ENCODE data around the gene PAH. TPM values are rescaled to one million over a fixed set of nuclear protein-coding genes. Genes with fewer than 3 reads are reported as not detected.

Gene PAH
- total RNA-seq, 1 experiment from 2014 or later, result 5.7 TPM

GRCh38 chr12:102921240-102921639 is 4.2 kb upstream of the PAH start:
- H3K9me3 Mint-ChIP-seq, result no peaks in the 10 kb centered on the region
- H3K27me3 Mint-ChIP-seq (ENCODE audit: low read depth), result no peaks in the 10 kb centered on the region; the same call in 1 of the 2 replicates
- no peak for ATAC-seq
- CTCF ChIA-PET, result no interaction called here
- no peaks in the 10 kb centered on the region for H3K36me3 Mint-ChIP-seq
- no peak for DNase-seq (ENCODE audit: low spot score)
- H3K27ac Mint-ChIP-seq, result no peak overlapping the region
- POLR2A ChIA-PET, result no interaction called here
- H3K4me3 Mint-ChIP-seq, result no peak overlapping the region
- peaks cover 22% of the 10 kb centered on the region for H3K4me1 Mint-ChIP-seq
- no peak for TF ChIP-seq PRRX2 (CRISPR knock-in tag; IDR thresholded peaks at IDR 0.05)
- TF ChIP-seq ATF6 (CRISPR knock-in tag; IDR thresholded peaks at IDR 0.05), result no peak
- no peak for TF ChIP-seq NFE2L1 (CRISPR knock-in tag; IDR thresholded peaks at IDR 0.05)
- no peak for TF ChIP-seq ZNF121 (CRISPR knock-in tag; IDR thresholded peaks at IDR 0.05)
- TF ChIP-seq NR2C2 (CRISPR knock-in tag; IDR thresholded peaks at IDR 0.05), result no peak
- no peak for TF ChIP-seq ATF1 (CRISPR knock-in tag; IDR thresholded peaks at IDR 0.05)
- TF ChIP-seq TEAD4 (CRISPR knock-in tag; IDR thresholded peaks at IDR 0.05), result no peak
- no peak for TF ChIP-seq IRF1 (CRISPR knock-in tag; IDR thresholded peaks at IDR 0.05)
- no peak for TF ChIP-seq SOX15 (CRISPR knock-in tag; IDR thresholded peaks at IDR 0.05)
- TF ChIP-seq ZSCAN18 (CRISPR knock-in tag; IDR thresholded peaks at IDR 0.05), result no peak
- TF ChIP-seq MXD4 (CRISPR knock-in tag; IDR thresholded peaks at IDR 0.05; ENCODE audit: borderline replicate concordance), result no peak
- TF ChIP-seq NFATC4 (CRISPR knock-in tag; IDR thresholded peaks at IDR 0.05), result no peak
- no peak for TF ChIP-seq ERG (CRISPR knock-in tag; IDR thresholded peaks at IDR 0.05)
- TF ChIP-seq CDX4 (CRISPR knock-in tag; IDR thresholded peaks at IDR 0.05; ENCODE audit: borderline replicate concordance), result no peak
- no peak for TF ChIP-seq USF2 (CRISPR knock-in tag; IDR thresholded peaks at IDR 0.05)
- no peak for TF ChIP-seq HMGA2 (CRISPR knock-in tag; IDR thresholded peaks at IDR 0.05)

- Mint-ChIP-seq H3K9me3 (no peaks in the 10 kb centered on the region), H3K4me3 (no peak overlapping the region), H3K27ac (no peak overlapping the region), H3K27me3 (ENCODE audit: low read depth) (no peaks in the 10 kb centered on the region; the same call in 1 of the 2 replicates), H3K4me1 (peaks cover 23% of the 10 kb centered on the region), H3K36me3 (no peaks in the 10 kb centered on the region)
- no peak for TF ChIP-seq ZNF512 (CRISPR knock-in tag; IDR thresholded peaks at IDR 0.05; ENCODE audit: borderline replicate concordance)
- peak; percentile 83 for TF ChIP-seq GABPB1 (CRISPR knock-in tag; IDR thresholded peaks at IDR 0.05)
- POLR2A ChIA-PET, result no interaction called here
- no peak for ATAC-seq
- no peak for DNase-seq (ENCODE audit: low spot score)
- CTCF ChIA-PET, result no interaction called here
Observed at GRCh38 chr12:102920271-102920670, 3.2 kb upstream of the PAH start.
